ENCODE data around the gene CD53. TPM values are rescaled to one million over a fixed set of nuclear protein-coding genes. Genes with fewer than 3 reads are reported as not detected.

The CD53 gene
- total and polyA plus RNA-seq, 9 of the 15 experiments (the other 6 are each of a cell fraction or from before 2014, with no cell fraction given), result 63.5 to 220 (median 131) TPM

DNA sequence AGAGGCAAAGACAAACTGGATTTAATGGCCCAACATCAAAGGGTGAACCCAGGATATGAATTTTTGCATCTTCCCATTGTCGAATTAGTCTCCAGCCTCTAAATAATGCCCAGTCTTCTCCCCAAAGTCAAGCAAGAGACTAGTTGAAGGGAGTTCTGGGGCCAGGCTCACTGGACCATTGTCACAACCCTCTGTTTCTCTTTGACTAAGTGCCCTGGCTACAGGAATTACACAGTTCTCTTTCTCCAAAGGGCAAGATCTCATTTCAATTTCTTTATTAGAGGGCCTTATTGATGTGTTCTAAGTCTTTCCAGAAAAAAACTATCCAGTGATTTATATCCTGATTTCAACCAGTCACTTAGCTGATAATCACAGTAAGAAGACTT lies 26.5 kb downstream of the CD53 start:
- ChIA-PET POLR2A (no interaction called here), CTCF (ENCODE audit: low intra/inter-chr PET ratio) (no interaction called here)
- intact Hi-C loops (cut with micrococcal nuclease) (no loop called here), in situ Hi-C loops (cut with MboI) (no loop called here)
- whole genome bisulfite sequencing (ENCODE audit: insufficient coverage, low coverage, missing lambda C conversion rate), result 28% methylated on average over 1 of the region's 1 CpG
- no peak for TF ChIP-seq ZBTB5 (IDR thresholded peaks at IDR 0.05)
- no peak for TF ChIP-seq ERF (CRISPR knock-in tag; IDR thresholded peaks at IDR 0.05)
- TF ChIP-seq TAL1 (IDR thresholded peaks at IDR 0.05), result no peak
- TF ChIP-seq IRF2 (CRISPR knock-in tag; IDR thresholded peaks at IDR 0.05), result no peak
- no peak for TF ChIP-seq FOSL1 (tag; conservative IDR thresholded peaks at IDR 0.05)
- no peak for TF ChIP-seq NELFE (IDR thresholded peaks at IDR 0.05; ENCODE audit: insufficient read depth, insufficient read length)
- no peak for TF ChIP-seq LEF1 (IDR thresholded peaks at IDR 0.05)
- Histone ChIP-seq H3K4me1 (replicated peaks in 1 of 2; ENCODE audit: control insufficient read depth in 2 of 2, insufficient read depth in 2 of 2, low read length in 2 of 2) (peaks cover 0 to 7% of the 10 kb centered on the region in 2 experiments; a peak in 2 of 5 replicates), H3K4me2 (ENCODE audit: insufficient read depth, low read length) (no peak overlapping the region), H3K4me3 (no peak overlapping the region), H3K9me3 (replicated peaks; ENCODE audit: control insufficient read depth, insufficient read depth, low read depth, low read length) (no peaks in the 10 kb centered on the region), H3K9ac (ENCODE audit: insufficient read depth in 1 of 2, low read depth in 2 of 2, low read length in 2 of 2) (no peak overlapping the region), H3K79me2 (ENCODE audit: control insufficient read depth, insufficient read depth, low read length) (no peaks in the 10 kb centered on the region), H3K9me1 (ENCODE audit: control insufficient read depth, insufficient read depth, low read length) (no peaks in the 10 kb centered on the region), H3K27me3 (ENCODE audit: control insufficient read depth in 2 of 2, insufficient read depth in 2 of 2, low read length in 2 of 2) (no peaks in the 10 kb centered on the region), H2AFZ (ENCODE audit: low read depth, low read length) (no peak overlapping the region), H3K36me3 (ENCODE audit: control insufficient read depth, insufficient read depth, low read length) (peaks cover 32% of the 10 kb centered on the region; the same call in 1 of the 3 replicates), H4K20me1 (replicated peaks; ENCODE audit: control insufficient read depth, insufficient read depth, low read length) (no peaks in the 10 kb centered on the region), H3K27ac (ENCODE audit: extremely low read depth, low read depth, low read length) (no peak overlapping the region)
- DNase-seq (ENCODE audit: extremely low read depth in 1 of 4, low spot score in 3 of 4), result no peak
- ATAC-seq, result no peak
- no TSS peak for BruUV-seq (replicated peaks)
- FAIRE-seq, result no peak

All from K562 (cell line).